Esophagus squamous epithelium (tissue), 4 donors: ENCODE results near the gene CEACAM21.

ENCODE experiments used
- POLR2A ChIP-seq, 4 donors: fragments of 450-650 bp; IDR thresholded peaks; one replicate each; pipeline ENCODE4 v1.6.1; 2017; ENCODE audit warnings: antibody characterized with exemption in 4 of 4, mild to moderate bottlenecking in 4 of 4, moderate library complexity in 3 of 4
- TF ChIP-seq, protein P1 (sequence below), 6 experiments: fragments of 450-650 bp in 4 of 6; fragments of 200-600 bp in 2 of 6; sonication (generic) in 2 of 6; IDR thresholded peaks; one replicate each; pipeline ENCODE4 v1.5.1; 2016 to 2019; ENCODE audit warnings: antibody characterized with exemption in 6 of 6, mild to moderate bottlenecking in 4 of 6, moderate library complexity in 4 of 6

DNA sequence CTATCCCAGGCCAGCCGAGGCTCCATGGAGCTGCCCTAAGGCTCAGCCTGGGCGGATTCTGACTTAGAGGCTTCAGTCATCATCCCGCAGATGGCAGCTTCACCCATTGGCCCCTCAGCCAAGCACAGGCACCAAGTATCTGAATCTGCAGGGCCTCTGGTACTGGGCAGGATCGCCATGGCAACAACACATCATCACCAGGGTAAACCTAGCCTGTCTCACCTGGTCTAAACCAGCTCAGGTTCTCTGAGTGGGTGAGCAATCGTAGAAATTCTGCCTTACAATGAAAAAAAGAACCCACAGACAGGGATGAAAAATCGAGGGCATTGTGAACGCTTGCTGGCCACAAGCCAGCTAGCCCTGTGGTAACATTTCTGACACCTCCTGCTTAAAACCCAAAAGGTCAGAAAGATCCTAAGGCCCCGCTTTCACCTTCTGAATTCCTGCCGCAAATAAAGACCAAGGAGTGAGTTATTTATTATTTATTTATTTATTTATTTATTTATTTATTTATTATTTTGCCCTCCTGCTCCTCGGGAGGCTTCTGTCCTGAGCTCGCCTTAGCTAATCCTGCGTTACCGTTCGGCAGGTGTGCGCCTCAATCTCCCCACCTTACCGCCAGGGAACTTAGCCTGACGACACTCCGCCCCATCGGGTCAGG, 12.0 kb upstream of the CEACAM21 start:
- TF ChIP-seq, protein P1, sequence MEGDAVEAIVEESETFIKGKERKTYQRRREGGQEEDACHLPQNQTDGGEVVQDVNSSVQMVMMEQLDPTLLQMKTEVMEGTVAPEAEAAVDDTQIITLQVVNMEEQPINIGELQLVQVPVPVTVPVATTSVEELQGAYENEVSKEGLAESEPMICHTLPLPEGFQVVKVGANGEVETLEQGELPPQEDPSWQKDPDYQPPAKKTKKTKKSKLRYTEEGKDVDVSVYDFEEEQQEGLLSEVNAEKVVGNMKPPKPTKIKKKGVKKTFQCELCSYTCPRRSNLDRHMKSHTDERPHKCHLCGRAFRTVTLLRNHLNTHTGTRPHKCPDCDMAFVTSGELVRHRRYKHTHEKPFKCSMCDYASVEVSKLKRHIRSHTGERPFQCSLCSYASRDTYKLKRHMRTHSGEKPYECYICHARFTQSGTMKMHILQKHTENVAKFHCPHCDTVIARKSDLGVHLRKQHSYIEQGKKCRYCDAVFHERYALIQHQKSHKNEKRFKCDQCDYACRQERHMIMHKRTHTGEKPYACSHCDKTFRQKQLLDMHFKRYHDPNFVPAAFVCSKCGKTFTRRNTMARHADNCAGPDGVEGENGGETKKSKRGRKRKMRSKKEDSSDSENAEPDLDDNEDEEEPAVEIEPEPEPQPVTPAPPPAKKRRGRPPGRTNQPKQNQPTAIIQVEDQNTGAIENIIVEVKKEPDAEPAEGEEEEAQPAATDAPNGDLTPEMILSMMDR (IDR thresholded peaks at IDR 0.05) = no peak
- no peak for TF ChIP-seq POLR2A (IDR thresholded peaks at IDR 0.05)
